HUES6 (cell line): ENCODE results near the gene P2RY11.

Experiments used
- H3K27ac ChIP-seq: 2 replicates; pipeline ENCODE4 v1.7.0; 2013; ENCODE audit warnings: low read depth, mild to moderate bottlenecking, low read length, inconsistent platforms
- H3K27me3 ChIP-seq: 2 replicates; pipeline ENCODE4 v1.6.1; 2013; ENCODE audit warnings: low read length; ENCODE audit not compliant: control insufficient read depth, insufficient read depth
- H3K36me3 ChIP-seq: 2 replicates; pipeline ENCODE4 v1.6.1; 2013; ENCODE audit warnings: low read length; ENCODE audit not compliant: control insufficient read depth, insufficient read depth
- H3K4me1 ChIP-seq: 2 replicates; pipeline ENCODE4 v1.6.1; 2013; ENCODE audit warnings: low read length; ENCODE audit not compliant: control insufficient read depth, insufficient read depth
- H3K4me3 ChIP-seq: 2 replicates; pipeline ENCODE4 v1.5.1; 2013; ENCODE audit warnings: low read depth, low read length
- H3K9ac ChIP-seq: one replicate; pipeline ENCODE4 v1.6.1; 2013; ENCODE audit warnings: mild to moderate bottlenecking, low read length
- H3K9me3 ChIP-seq: 2 replicates; pipeline ENCODE4 v1.6.1; 2013; ENCODE audit warnings: low read depth, low read length; ENCODE audit not compliant: control insufficient read depth, insufficient read depth

Gene P2RY11

DNA sequence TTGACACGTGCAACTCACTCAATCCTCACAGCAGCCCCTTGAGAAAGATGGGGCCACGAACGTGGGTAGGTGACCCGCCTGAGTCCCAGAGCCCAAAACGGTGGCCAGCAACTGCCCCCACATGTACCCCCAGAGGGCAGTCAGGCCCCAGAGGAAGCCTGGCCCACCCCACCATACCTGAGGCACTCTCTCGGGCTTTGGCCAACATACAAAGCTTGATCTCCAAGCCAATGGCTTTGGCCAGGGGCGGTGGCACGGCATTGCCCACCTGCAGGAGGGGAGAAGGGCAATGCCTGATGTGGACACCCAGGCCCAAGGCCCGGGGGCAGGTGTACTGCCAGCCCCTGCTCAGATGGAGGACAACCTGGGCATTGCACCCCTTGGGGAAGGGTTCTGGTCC lies 22.5 kb downstream of the P2RY11 start:
- H3K27ac ChIP-seq: no peak overlapping the region
- H3K4me3 ChIP-seq: no peak overlapping the region
- peaks cover 89% of the 10 kb centered on the region for H3K36me3 ChIP-seq
- no peaks in the 10 kb centered on the region for H3K4me1 ChIP-seq
- no peaks in the 10 kb centered on the region for H3K9me3 ChIP-seq
- no peaks in the 10 kb centered on the region for H3K27me3 ChIP-seq
- no peak overlapping the region for H3K9ac ChIP-seq

GRCh38 chr19:10135551-10136334 lies 24.2 kb downstream of the P2RY11 start:
- Histone ChIP-seq H3K9ac (no peak overlapping the region), H3K9me3 (no peaks in the 10 kb centered on the region), H3K4me1 (no peaks in the 10 kb centered on the region), H3K27ac (no peak overlapping the region), H3K36me3 (peaks cover 97% of the 10 kb centered on the region), H3K27me3 (no peaks in the 10 kb centered on the region), H3K4me3 (no peak overlapping the region)

DNA sequence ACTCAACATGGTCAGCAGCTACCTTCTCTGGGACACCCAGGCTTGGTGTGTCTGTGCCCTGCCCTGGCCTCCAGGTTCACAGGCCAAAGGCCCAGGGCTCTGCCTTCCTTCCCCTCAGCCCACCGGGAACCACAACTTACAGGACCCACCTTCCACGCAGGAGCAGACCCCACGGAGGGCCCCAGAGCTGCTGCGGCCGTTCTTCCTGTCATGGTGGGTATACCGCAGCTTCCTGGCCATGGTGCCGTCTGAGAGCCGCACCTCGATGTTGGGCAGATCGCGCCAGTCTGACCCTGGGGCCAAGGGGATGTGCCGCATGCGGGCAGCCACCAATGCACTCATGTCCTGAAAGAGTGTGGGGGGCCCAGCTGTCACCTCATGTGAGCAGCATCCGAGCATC lies 25.4 kb downstream of the P2RY11 start:
- peaks cover 99% of the 10 kb centered on the region for H3K36me3 ChIP-seq
- no peak overlapping the region for H3K27ac ChIP-seq
- H3K27me3 ChIP-seq: no peaks in the 10 kb centered on the region
- H3K4me1 ChIP-seq: no peaks in the 10 kb centered on the region
- no peak overlapping the region for H3K9ac ChIP-seq
- no peaks in the 10 kb centered on the region for H3K9me3 ChIP-seq
- H3K4me3 ChIP-seq: no peak overlapping the region

DNA sequence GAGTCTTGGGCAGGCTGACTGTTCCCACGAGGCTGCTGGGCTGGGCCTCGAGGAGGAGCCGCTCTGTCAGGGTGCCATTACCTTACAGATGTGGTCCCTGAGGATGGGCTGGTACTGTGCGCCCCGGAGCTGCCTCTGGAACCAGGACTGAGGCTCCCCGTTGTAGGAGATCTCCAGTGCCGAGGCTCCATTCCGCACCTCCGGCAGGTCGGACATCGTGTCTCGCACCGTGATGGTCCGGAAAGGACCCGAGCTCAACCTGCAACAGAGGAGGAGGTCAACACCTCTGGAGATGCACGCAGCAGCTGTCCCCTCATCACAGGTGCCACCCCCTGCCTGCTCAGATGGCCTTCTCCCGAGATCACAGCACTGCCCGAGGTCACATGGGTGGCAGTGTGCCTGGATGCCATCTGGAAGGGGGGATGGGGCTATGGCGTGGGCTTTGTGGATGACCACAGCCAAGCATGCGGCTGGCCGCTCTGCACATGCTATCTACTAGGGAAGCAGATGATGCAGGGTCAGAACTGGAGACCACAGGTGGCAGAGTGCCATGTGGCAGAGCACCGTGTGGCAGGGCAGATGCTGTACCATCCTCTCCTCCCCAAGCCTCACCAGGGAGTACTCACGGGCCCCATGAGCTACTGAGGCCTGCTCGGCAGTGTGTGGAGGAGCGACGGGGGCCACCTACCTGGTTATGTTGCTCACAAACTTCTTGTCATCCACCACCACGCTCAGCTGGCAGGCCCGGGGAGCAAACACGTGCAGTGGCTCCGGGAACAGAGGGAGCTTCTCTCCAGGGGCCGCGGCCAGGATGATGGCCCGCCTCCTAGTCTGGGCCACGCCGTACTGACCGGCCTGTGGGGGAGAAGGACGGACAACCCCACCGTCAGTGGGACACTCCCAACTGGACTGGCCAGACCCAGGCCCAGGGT lies 26.5 kb downstream of the P2RY11 start:
- Histone ChIP-seq H3K4me3 (no peak overlapping the region), H3K27me3 (no peaks in the 10 kb centered on the region), H3K4me1 (no peaks in the 10 kb centered on the region), H3K9ac (no peak overlapping the region), H3K36me3 (peaks cover 100% of the 10 kb centered on the region), H3K27ac (no peak overlapping the region), H3K9me3 (no peaks in the 10 kb centered on the region)

DNA sequence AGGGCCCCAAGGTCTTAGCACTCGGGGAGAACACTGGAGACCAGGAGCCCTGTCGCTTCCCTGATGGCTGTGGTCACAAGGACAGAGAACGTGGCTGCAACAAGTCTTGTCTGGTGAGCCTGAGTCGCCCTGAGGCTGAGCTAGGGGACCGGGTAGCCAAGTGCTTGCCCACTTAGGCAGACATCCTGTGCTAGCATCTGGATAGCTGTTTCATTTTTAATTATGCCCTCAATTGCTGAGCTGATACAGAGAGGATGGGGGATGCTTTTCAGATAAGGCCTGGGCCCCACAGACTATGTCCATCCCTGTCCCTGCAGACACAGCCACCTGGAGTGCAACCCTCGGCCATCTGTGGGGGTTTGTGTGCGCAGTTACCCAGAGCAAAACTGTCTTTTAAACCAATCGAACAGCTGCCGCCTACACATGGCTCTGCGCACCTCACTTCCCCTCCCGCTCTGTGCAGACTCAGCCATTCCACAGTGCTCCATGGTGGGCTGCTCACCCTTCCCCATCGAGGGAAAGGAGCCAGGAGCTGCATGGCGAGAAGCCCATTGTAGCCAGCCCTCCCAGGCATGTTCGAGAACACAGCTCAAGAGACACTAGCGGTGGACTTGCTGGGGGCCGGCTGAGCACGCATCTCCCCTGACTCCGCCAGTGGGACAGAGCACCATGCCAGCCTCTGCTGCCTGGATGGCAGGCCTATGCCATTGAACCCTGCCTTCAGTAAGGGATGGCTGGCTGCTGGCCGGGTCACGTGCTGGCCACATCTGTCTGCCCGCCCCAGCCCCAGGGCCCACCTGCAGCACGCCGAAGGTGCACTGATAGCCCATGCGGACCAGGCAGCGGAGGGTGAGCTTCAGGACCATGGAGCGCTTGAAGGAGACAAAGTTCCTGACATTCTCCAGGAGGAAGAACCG lies 27.6 kb downstream of the P2RY11 start:
- H3K36me3 ChIP-seq: peaks cover 99% of the 10 kb centered on the region
- H3K9ac ChIP-seq: no peak overlapping the region
- H3K27ac ChIP-seq: no peak overlapping the region
- H3K4me3 ChIP-seq: no peak overlapping the region
- no peaks in the 10 kb centered on the region for H3K4me1 ChIP-seq
- no peaks in the 10 kb centered on the region for H3K27me3 ChIP-seq
- no peaks in the 10 kb centered on the region for H3K9me3 ChIP-seq

- peaks cover 98% of the 10 kb centered on the region for H3K36me3 ChIP-seq
Measured at GRCh38 chr19:10139952-10140351, 28.5 kb downstream of the P2RY11 start.

GRCh38 chr19:10141479-10141878 lies 30.0 kb downstream of the P2RY11 start:
- Histone ChIP-seq H3K27me3 (no peaks in the 10 kb centered on the region), H3K4me3 (no peak overlapping the region), H3K9ac (no peak overlapping the region), H3K36me3 (peaks cover 98% of the 10 kb centered on the region), H3K4me1 (no peaks in the 10 kb centered on the region), H3K9me3 (no peaks in the 10 kb centered on the region), H3K27ac (no peak overlapping the region)

More at GRCh38 chr19:10139952-10140351, 28.5 kb downstream of the P2RY11 start:
- H3K27me3 ChIP-seq: no peaks in the 10 kb centered on the region
- H3K4me1 ChIP-seq: no peaks in the 10 kb centered on the region
- no peak overlapping the region for H3K4me3 ChIP-seq
- H3K9ac ChIP-seq: no peak overlapping the region
- H3K9me3 ChIP-seq: no peaks in the 10 kb centered on the region
- H3K27ac ChIP-seq: no peak overlapping the region

DNA sequence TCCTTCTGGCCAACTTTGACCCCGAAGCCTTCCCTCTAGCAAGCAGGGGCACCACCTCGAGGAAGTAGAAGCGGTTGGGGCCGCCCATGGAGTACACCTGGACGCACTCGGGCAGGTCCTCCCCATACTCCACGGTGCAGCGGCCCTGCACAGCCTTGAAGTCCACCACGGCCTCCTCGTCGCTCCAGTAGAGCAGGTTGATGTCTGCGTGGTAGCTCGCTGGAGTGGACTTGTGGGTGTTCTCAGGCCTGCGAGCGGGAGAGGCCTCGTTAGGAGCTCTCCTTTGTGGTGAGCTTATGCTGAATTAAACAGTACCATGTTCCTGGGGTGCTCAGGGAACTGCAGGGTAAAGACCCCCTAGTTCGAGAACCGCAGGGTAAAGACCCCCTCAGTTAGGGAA lies 30.5 kb downstream of the P2RY11 start:
- Histone ChIP-seq H3K36me3 (peaks cover 98% of the 10 kb centered on the region), H3K9me3 (no peaks in the 10 kb centered on the region), H3K4me3 (no peak overlapping the region), H3K27ac (no peak overlapping the region), H3K9ac (no peak overlapping the region), H3K27me3 (no peaks in the 10 kb centered on the region), H3K4me1 (no peaks in the 10 kb centered on the region)

DNA sequence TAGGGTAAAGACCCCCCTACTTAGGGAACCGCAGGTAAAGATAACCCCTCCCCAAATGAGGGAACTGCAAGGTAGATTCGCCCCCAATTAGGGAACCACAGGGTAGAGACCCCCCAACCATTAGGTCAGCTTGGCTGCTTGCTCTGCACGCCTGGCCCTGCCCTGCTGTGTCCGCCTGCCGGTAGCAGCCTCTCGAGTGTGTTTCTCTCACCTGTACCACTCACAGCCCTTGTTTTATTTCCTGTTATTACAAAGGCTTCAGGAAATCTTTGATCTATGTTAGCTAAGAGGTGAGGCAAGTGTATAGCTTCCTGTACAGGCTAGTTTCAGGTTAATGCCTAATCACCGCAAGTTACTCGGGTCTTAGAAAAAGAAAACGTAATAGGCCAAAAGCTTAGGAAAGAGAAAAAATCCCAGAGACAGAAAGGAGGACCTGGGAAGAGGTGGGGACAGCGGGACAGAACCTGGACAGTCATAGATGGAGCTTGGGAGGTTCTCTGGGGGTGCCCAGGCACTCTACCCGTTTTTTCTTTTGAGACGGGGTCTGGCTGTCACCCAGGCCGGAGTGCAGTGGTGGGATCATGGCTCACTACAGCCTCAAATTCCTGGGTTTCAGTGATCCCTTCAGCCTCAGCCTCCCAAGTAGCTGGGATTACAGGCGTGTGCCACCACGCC lies 31.3 kb downstream of the P2RY11 start:
- Histone ChIP-seq H3K27me3 (no peaks in the 10 kb centered on the region), H3K9me3 (no peaks in the 10 kb centered on the region), H3K9ac (no peak overlapping the region), H3K4me3 (no peak overlapping the region), H3K36me3 (peaks cover 97% of the 10 kb centered on the region), H3K27ac (no peak overlapping the region), H3K4me1 (no peaks in the 10 kb centered on the region)

- Histone ChIP-seq H3K4me1 (no peaks in the 10 kb centered on the region), H3K36me3 (peaks cover 92% of the 10 kb centered on the region), H3K9me3 (no peaks in the 10 kb centered on the region), H3K27ac (no peak overlapping the region), H3K4me3 (no peak overlapping the region), H3K27me3 (no peaks in the 10 kb centered on the region), H3K9ac (no peak overlapping the region)
Measured at GRCh38 chr19:10143681-10144080, 32.2 kb downstream of the P2RY11 start.
